Gastrocnemius medialis (tissue), 4 donors: ENCODE results near the gene TMEM163. TPM values are rescaled to one million over a fixed set of nuclear protein-coding genes. Genes with fewer than 3 reads are reported as not detected.

ENCODE experiments used
- ATAC-seq, 2 donors: fragments of 150-250 bp; one replicate each; pipeline ENCODE4 v1.9.1; 2016
- DNase-seq, 2 donors: peaks; one replicate each; pipeline ENCODE4 v3.0.0-alpha.2; 2019
- H3K27ac ChIP-seq, 4 donors: fragments of 200-600 bp; sonication (generic); 1 replicate in 1 of 4; 2 replicates in 3 of 4; pipeline ENCODE4 v1.5.1; 2016 to 2018; ENCODE audit warnings: mild to moderate bottlenecking in 2 of 4, moderate library complexity in 1 of 4
- H3K27me3 ChIP-seq, 3 donors: fragments of 200-600 bp; sonication (generic) in 2 of 3; 1 replicate in 1 of 3; 2 replicates in 2 of 3; pipeline versions ENCODE4 v1.5.1 to v1.6.0; 2016 to 2019; ENCODE audit warnings: mild to moderate bottlenecking in 1 of 3, moderate library complexity in 1 of 3
- H3K36me3 ChIP-seq, 2 donors: fragments of 200-600 bp; sonication (generic) in 1 of 2; one replicate each; pipeline ENCODE4 v1.5.1; 2017 to 2018
- H3K4me1 ChIP-seq, 2 donors: fragments of 200-600 bp; sonication (generic) in 1 of 2; one replicate each; pipeline ENCODE4 v1.5.1; 2016 to 2017; ENCODE audit warnings: mild to moderate bottlenecking in 2 of 2
- H3K4me3 ChIP-seq, 4 donors: fragments of 200-600 bp; sonication (generic) in 3 of 4; 1 replicate in 1 of 4; 2 replicates in 3 of 4; pipeline ENCODE4 v1.5.1; 2016 to 2019; ENCODE audit warnings: mild to moderate bottlenecking in 2 of 4
- H3K9me3 ChIP-seq, 3 donors: fragments of 200-600 bp; sonication (generic) in 2 of 3; 1 replicate in 1 of 3; 2 replicates in 2 of 3; pipeline ENCODE4 v1.5.1; 2016 to 2019
- CTCF ChIP-seq, 5 experiments: fragments of 450-650 bp in 3 of 5; fragments of 200-600 bp in 2 of 5; sonication (generic) in 2 of 5; IDR thresholded peaks in 4 of 5; conservative IDR thresholded peaks in 1 of 5; 1 replicate in 4 of 5; 2 replicates in 1 of 5; pipeline ENCODE4 v1.5.1; 2016 to 2019; ENCODE audit warnings: antibody characterized with exemption in 5 of 5, mild to moderate bottlenecking in 3 of 5, moderate library complexity in 3 of 5
- POLR2A ChIP-seq, 2 donors: fragments of 450-650 bp; IDR thresholded peaks; one replicate each; pipeline ENCODE4 v1.6.1; 2017; ENCODE audit warnings: antibody characterized with exemption in 2 of 2, mild to moderate bottlenecking in 2 of 2, moderate library complexity in 2 of 2
- in situ Hi-C, 4 donors: fragments of 200-750 bp; cut with MboI; loops; one replicate each; pipeline versions ENCODE4 v1.15.0 to v1.8.0; 2017; ENCODE audit warnings: low sequenced_read_pairs in 4 of 4
- intact Hi-C: fragments of 100-400 bp; cut with DNase I; formaldehyde crosslinking; loops from one replicate; pipeline ENCODE4 v1.15.1; 2023; ENCODE audit warnings: low total_unique reads
- total RNA-seq, 4 donors: library from RNA; depleted of rRNA; stranded (reverse); fragments of >200 nt; gene quantifications; one replicate each; pipeline versions ENCODE4 v1.1.0 to v1.2.3, GENCODE V29; 2016

TMEM163 gene
- total RNA-seq, 4 donors from 2014 or later: not detected

GRCh38 chr2:134583462-134583861, 135.3 kb downstream of the TMEM163 start:
- intact Hi-C loops: no loop called here
- Histone ChIP-seq H3K27ac (no peak overlapping the region), H3K4me1 (no peaks in the 10 kb centered on the region), H3K36me3 (no peaks in the 10 kb centered on the region), H3K4me3 (no peak overlapping the region), H3K9me3 (no peaks in the 10 kb centered on the region), H3K27me3 (no peaks in the 10 kb centered on the region)
- DNase-seq: no peak
- in situ Hi-C loops: no loop called here
- ATAC-seq: no peak
- TF ChIP-seq POLR2A (IDR thresholded peaks at IDR 0.05) (no peak), CTCF (IDR thresholded peaks at IDR 0.05 in 4 of 5, conservative IDR thresholded peaks at IDR 0.05 in 1 of 5) (no peak)

GRCh38 chr2:134582547-134582899, 136.3 kb downstream of the TMEM163 start:
- H3K4me1 ChIP-seq: no peaks in the 10 kb centered on the region
- H3K27me3 ChIP-seq: no peaks in the 10 kb centered on the region
- intact Hi-C loops (no loop called here), in situ Hi-C loops (no loop called here)
- TF ChIP-seq CTCF (IDR thresholded peaks at IDR 0.05 in 4 of 5, conservative IDR thresholded peaks at IDR 0.05 in 1 of 5) (no peak), POLR2A (IDR thresholded peaks at IDR 0.05) (no peak)
- no peak overlapping the region for H3K27ac ChIP-seq
- H3K4me3 ChIP-seq: no peak overlapping the region
- no peaks in the 10 kb centered on the region for H3K36me3 ChIP-seq
- DNase-seq: no peak
- no peaks in the 10 kb centered on the region for H3K9me3 ChIP-seq
- ATAC-seq: no peak

- ATAC-seq (no peak), DNase-seq (no peak)
- in situ Hi-C loops: no loop called here
- Histone ChIP-seq H3K27ac (no peak overlapping the region), H3K9me3 (no peaks in the 10 kb centered on the region), H3K27me3 (no peaks in the 10 kb centered on the region), H3K4me3 (no peak overlapping the region), H3K4me1 (no peaks in the 10 kb centered on the region), H3K36me3 (no peaks in the 10 kb centered on the region)
- intact Hi-C loops: no loop called here
- TF ChIP-seq POLR2A (IDR thresholded peaks at IDR 0.05) (no peak), CTCF (IDR thresholded peaks at IDR 0.05 in 4 of 5, conservative IDR thresholded peaks at IDR 0.05 in 1 of 5) (no peak)
Measured at GRCh38 chr2:134581877-134582546, 136.8 kb downstream of the TMEM163 start.

GRCh38 chr2:134578316-134578715, 140.5 kb downstream of the TMEM163 start:
- DNase-seq (no peak), ATAC-seq (no peak)
- intact Hi-C loops: no loop called here
- H3K27me3 ChIP-seq: no peaks in the 10 kb centered on the region
- TF ChIP-seq POLR2A (IDR thresholded peaks at IDR 0.05): no peak
- no peak for TF ChIP-seq CTCF (IDR thresholded peaks at IDR 0.05 in 4 of 5, conservative IDR thresholded peaks at IDR 0.05 in 1 of 5)
- no peaks in the 10 kb centered on the region for H3K4me1 ChIP-seq
- no peaks in the 10 kb centered on the region for H3K9me3 ChIP-seq
- H3K27ac ChIP-seq: no peak overlapping the region
- in situ Hi-C loops: no loop called here
- no peaks in the 10 kb centered on the region for H3K36me3 ChIP-seq
- no peak overlapping the region for H3K4me3 ChIP-seq

- H3K27me3 ChIP-seq: no peaks in the 10 kb centered on the region
- in situ Hi-C loops: no loop called here
- intact Hi-C loops: no loop called here
- no peak for DNase-seq
- TF ChIP-seq CTCF (IDR thresholded peaks at IDR 0.05 in 4 of 5, conservative IDR thresholded peaks at IDR 0.05 in 1 of 5) (no peak), POLR2A (IDR thresholded peaks at IDR 0.05) (no peak)
- no peaks in the 10 kb centered on the region for H3K4me1 ChIP-seq
- no peaks in the 10 kb centered on the region for H3K9me3 ChIP-seq
- H3K27ac ChIP-seq: no peak overlapping the region
- H3K4me3 ChIP-seq: no peak overlapping the region
- ATAC-seq: no peak
- H3K36me3 ChIP-seq: no peaks in the 10 kb centered on the region
Measured at GRCh38 chr2:134576478-134576877, 142.3 kb downstream of the TMEM163 start.
